IMR-90 (cell line): Measurements from ENCODE around the gene ANXA7. TPM values are rescaled to one million over a fixed set of nuclear protein-coding genes. Genes with fewer than 3 reads are reported as not detected.

Experiments used
- ATAC-seq: fragments of 200-7000 bp; cut with Tn5 transposase; 2 replicates; pipeline ENCODE4 v1.9.1; 2020; ENCODE audit warnings: low read depth, mild to moderate bottlenecking, moderate library complexity
- BruUV-seq: library from RNA; stranded (reverse); fragments of 400-500 nt; replicated peaks from 2 replicates; lab custom pipeline; 2021; lab: Mats Ljungman, UMichigan
- CTCF ChIA-PET: fragments of 300-600 bp; formaldehyde crosslinking; extraction: SDS; loops from one replicate; lab custom pipeline; 2021; ENCODE audit warnings: antibody characterized with exemption; lab: Yijun Ruan, JAX
- POLR2A ChIA-PET: fragments of 300-600 bp; sonication (Branson Sonifier 250); formaldehyde crosslinking; loops from one replicate; lab custom pipeline; 2022; ENCODE audit warnings: antibody characterized with exemption; ENCODE audit not compliant: unreplicated experiment; lab: Charles Lee
- DNase-seq: peaks from one replicate; pipeline ENCODE4 v3.0.0; 2013
- H2AFZ ChIP-seq: replicated peaks from 2 replicates; pipeline ENCODE3; 2013; ENCODE audit warnings: low read length, mild to moderate bottlenecking; ENCODE audit not compliant: poor library complexity
- H2AK5ac ChIP-seq: 2 replicates; pipeline ENCODE4 v1.6.1; 2013; ENCODE audit warnings: low read depth, low read length, inconsistent platforms
- H2AK9ac ChIP-seq: replicated peaks from 2 replicates; pipeline ENCODE3; 2013; ENCODE audit warnings: mild to moderate bottlenecking, low read depth, low read length, moderate library complexity; ENCODE audit not compliant: poor library complexity
- H2BK120ac ChIP-seq: 2 replicates; pipeline ENCODE4 v1.6.1; 2013; ENCODE audit warnings: low read depth, low read length, inconsistent platforms
- H2BK15ac ChIP-seq: 3 replicates; pipeline ENCODE4 v1.6.1; 2013; ENCODE audit warnings: low read depth, low read length, inconsistent platforms
- H2BK20ac ChIP-seq: 2 replicates; pipeline ENCODE4 v1.6.1; 2013; ENCODE audit warnings: low read depth, mild to moderate bottlenecking, inconsistent platforms, low read length, moderate library complexity
- H2BK5ac ChIP-seq: 2 replicates; pipeline ENCODE4 v1.6.1; 2013; ENCODE audit warnings: mild to moderate bottlenecking, low read depth, low read length, inconsistent platforms; ENCODE audit not compliant: poor library complexity, severe bottlenecking
- H3K14ac ChIP-seq: replicated peaks from 2 replicates; pipeline ENCODE4 v1.6.1; 2013; ENCODE audit warnings: low read depth, low read length, inconsistent platforms
- H3K18ac ChIP-seq: 2 replicates; pipeline ENCODE4 v1.6.1; 2013; ENCODE audit warnings: low read depth, low read length, control low read depth
- H3K23ac ChIP-seq: 2 replicates; pipeline ENCODE4 v1.6.1; 2013; ENCODE audit warnings: low read depth, low read length, inconsistent platforms
- H3K27ac ChIP-seq: 2 replicates; pipeline ENCODE4 v1.5.1; 2013; ENCODE audit warnings: mild to moderate bottlenecking, control low read depth, low read length; ENCODE audit not compliant: insufficient read depth
- H3K27me3 ChIP-seq: 2 replicates; pipeline ENCODE4 v1.6.1; 2013; ENCODE audit warnings: low read length; ENCODE audit not compliant: control insufficient read depth, insufficient read depth
- H3K36me3 ChIP-seq: 2 replicates; pipeline ENCODE4 v1.6.1; 2013; ENCODE audit warnings: low read length, mixed read lengths; ENCODE audit not compliant: control insufficient read depth, insufficient read depth
- H3K4ac ChIP-seq: 2 replicates; pipeline ENCODE4 v1.6.1; 2013; ENCODE audit warnings: low read depth, low read length, inconsistent platforms
- H3K4me1 ChIP-seq: 2 replicates; pipeline ENCODE4 v1.6.1; 2013; ENCODE audit warnings: low read length, mixed read lengths; ENCODE audit not compliant: control insufficient read depth, insufficient read depth
- H3K4me2 ChIP-seq: 2 replicates; pipeline ENCODE4 v1.6.1; 2013; ENCODE audit warnings: low read depth, mild to moderate bottlenecking, control low read depth, low read length, moderate library complexity
- H3K4me3 ChIP-seq: 2 replicates; pipeline ENCODE4 v1.5.1; 2013; ENCODE audit warnings: low read depth, mild to moderate bottlenecking, control low read depth, low read length, moderate library complexity; ENCODE audit not compliant: insufficient read depth
- H3K56ac ChIP-seq: 2 replicates; pipeline ENCODE4 v1.6.1; 2013; ENCODE audit warnings: low read length, inconsistent platforms; ENCODE audit not compliant: insufficient read depth; ENCODE audit errors: extremely low read depth
- H3K79me1 ChIP-seq, 2 experiments: 2 replicates each; pipeline ENCODE4 v1.6.1; 2013; ENCODE audit warnings: low read length in 2 of 2, inconsistent platforms in 1 of 2, low read depth in 1 of 2
- H3K9ac ChIP-seq: 2 replicates; pipeline ENCODE4 v1.6.1; 2013; ENCODE audit warnings: low read depth, low read length, control low read depth
- H3K9me1 ChIP-seq: 2 replicates; pipeline ENCODE4 v1.6.1; 2013; ENCODE audit warnings: low read length, inconsistent platforms; ENCODE audit not compliant: insufficient read depth
- H3K9me3 ChIP-seq: 2 replicates; pipeline ENCODE4 v1.6.1; 2013; ENCODE audit warnings: low read length; ENCODE audit not compliant: control insufficient read depth, insufficient read depth
- H4K20me1 ChIP-seq: 2 replicates; pipeline ENCODE4 v1.6.1; 2013; ENCODE audit warnings: low read length, inconsistent platforms; ENCODE audit not compliant: insufficient read depth
- H4K5ac ChIP-seq: 2 replicates; pipeline ENCODE4 v1.6.1; 2013; ENCODE audit warnings: mild to moderate bottlenecking, low read depth, low read length, control low read depth
- H4K8ac ChIP-seq, 2 experiments: 2 replicates each; pipeline ENCODE4 v1.6.1; 2013; ENCODE audit warnings: low read depth in 2 of 2, low read length in 2 of 2, control low read depth in 1 of 2, inconsistent platforms in 1 of 2
- H4K91ac ChIP-seq: 2 replicates; pipeline ENCODE4 v1.6.1; 2013; ENCODE audit warnings: low read depth, low read length, inconsistent platforms; ENCODE audit not compliant: insufficient read depth
- BHLHE40 ChIP-seq: fragments of 150-350 bp; IDR thresholded peaks from 2 replicates; pipeline ENCODE4 v1.6.1; 2016; ENCODE audit warnings: mild to moderate bottlenecking, low read depth, low read length
- CEBPB ChIP-seq: IDR thresholded peaks from 2 replicates; pipeline ENCODE4 v1.6.1; 2012; ENCODE audit warnings: low read depth, low read length, improper control_type of control experiment
- CHD1 ChIP-seq: IDR thresholded peaks from 2 replicates; pipeline ENCODE4 v1.6.1; 2012; ENCODE audit warnings: low read depth, low read length, improper control_type of control experiment
- CTCF ChIP-seq: conservative IDR thresholded peaks from 2 replicates; pipeline ENCODE4 v1.5.1; 2012; ENCODE audit warnings: mild to moderate bottlenecking, low read depth, low read length, improper control_type of control experiment
- ELK1 ChIP-seq: fragments of 150-350 bp; IDR thresholded peaks from 2 replicates; pipeline ENCODE4 v1.6.1; 2016; ENCODE audit warnings: low read depth, mild to moderate bottlenecking, low read length, moderate library complexity, borderline replicate concordance
- FOS ChIP-seq: fragments of 150-350 bp; IDR thresholded peaks from 2 replicates; pipeline ENCODE4 v1.6.1; 2016; ENCODE audit warnings: low read depth, low read length
- MAFK ChIP-seq: IDR thresholded peaks from 2 replicates; pipeline ENCODE4 v1.6.1; 2012; ENCODE audit warnings: low read depth, low read length, improper control_type of control experiment
- MAZ ChIP-seq: IDR thresholded peaks from 2 replicates; pipeline ENCODE4 v1.6.1; 2012; ENCODE audit warnings: low read depth, mild to moderate bottlenecking, low read length, improper control_type of control experiment, moderate library complexity, borderline replicate concordance
- MXI1 ChIP-seq: IDR thresholded peaks from 2 replicates; pipeline ENCODE4 v1.6.1; 2012; ENCODE audit warnings: low read depth, mild to moderate bottlenecking, low read length, moderate library complexity, borderline replicate concordance
- NFE2L2 ChIP-seq: fragments of 150-350 bp; IDR thresholded peaks from 2 replicates; pipeline ENCODE4 v1.6.1; 2016; ENCODE audit warnings: low read depth, mild to moderate bottlenecking, low read length
- POLR2A ChIP-seq: IDR thresholded peaks from 2 replicates; pipeline ENCODE4 v1.6.1; 2012; ENCODE audit warnings: mild to moderate bottlenecking, low read depth, low read length
- RAD21 ChIP-seq: IDR thresholded peaks from 2 replicates; pipeline ENCODE4 v1.6.1; 2012; ENCODE audit warnings: low read length, improper control_type of control experiment
- RCOR1 ChIP-seq: IDR thresholded peaks from 2 replicates; pipeline ENCODE4 v1.6.1; 2012; ENCODE audit warnings: mild to moderate bottlenecking, low read length, improper control_type of control experiment; ENCODE audit not compliant: insufficient replicate concordance
- RFX5 ChIP-seq: IDR thresholded peaks from 2 replicates; pipeline ENCODE4 v1.8.0; 2012; ENCODE audit warnings: low read depth, mild to moderate bottlenecking, low read length, moderate library complexity
- SMC3 ChIP-seq: fragments of 150-350 bp; IDR thresholded peaks from 2 replicates; pipeline ENCODE4 v1.6.1; 2016; ENCODE audit warnings: low read depth, mild to moderate bottlenecking, antibody characterized with exemption, low read length, moderate library complexity
- USF2 ChIP-seq: fragments of 150-350 bp; IDR thresholded peaks from 2 replicates; pipeline ENCODE4 v1.6.1; 2017; ENCODE audit warnings: mild to moderate bottlenecking, antibody characterized with exemption, low read length, low read depth
- WGBS, 2 experiments: methylation state at CpG; one replicate each; pipeline versions ENCODE4 v1.1.5 to v1.1.7; 2013; ENCODE audit warnings: missing lambda C conversion rate in 2 of 2; ENCODE audit not compliant: insufficient read length in 1 of 2; ENCODE audit errors: extremely low coverage in 2 of 2; 5-methylcytosine and 5-hydroxymethylcytosine counted together
- dilution Hi-C: fragments of 300-500 bp; cut with HindIII; formaldehyde crosslinking; loops from one replicate; pipeline ENCODE4 v1.14.3; 2018; ENCODE audit warnings: low sequenced_read_pairs; ENCODE audit not compliant: unreplicated experiment
- in situ Hi-C: fragments of 300-500 bp; cut with MboI; formaldehyde crosslinking; loops from 3 replicates; pipeline ENCODE4 v1.14.3; 2019; ENCODE audit warnings: low sequenced_read_pairs, inconsistent platforms, mixed read lengths
- intact Hi-C: fragments of 100-400 bp; cut with micrococcal nuclease; formaldehyde crosslinking; loops from 2 replicates; pipeline ENCODE4 v1.10.0; 2022
- polyA plus RNA-seq, 3 experiments: library from polyadenylated mRNA; depleted of rRNA; stranded (reverse); fragments of >200 nt; gene quantifications; 2 replicates each; pipeline ENCODE4 v1.2.3, GENCODE V29; 2012; ENCODE audit warnings: low replicate concordance in 1 of 3
- total RNA-seq: library from RNA; depleted of rRNA; stranded (reverse); fragments of >200 nt; gene quantifications from 2 replicates; pipeline ENCODE4 v1.2.3, GENCODE V29; 2012

The ANXA7 gene
- total and polyA plus RNA-seq, 2 of the 4 experiments (the other 2 are of a cell fraction) = 77.4 to 120 TPM

- no peak overlapping the region for H2AK9ac ChIP-seq
- WGBS, 2 experiments = no CpG with 5 or more reads among the region's 1 CpG
- no peak overlapping the region for H2BK20ac ChIP-seq
- H3K9me1 ChIP-seq = no peaks in the 10 kb centered on the region
- no peak overlapping the region for H2AFZ ChIP-seq
- no peak overlapping the region for H3K27ac ChIP-seq
- peaks cover 19% of the 10 kb centered on the region for H3K27me3 ChIP-seq
- dilution Hi-C loops (no loop called here), in situ Hi-C loops (no loop called here), intact Hi-C loops (loop anchor here (10.0 kb wide), 1 partner anchor 138 kb away; no protein-coding TSS in a partner anchor)
- H3K9me3 ChIP-seq = no peaks in the 10 kb centered on the region
- no peak overlapping the region for H2BK120ac ChIP-seq
- CTCF ChIA-PET = no interaction called here
- no peak for ATAC-seq
- H3K4ac ChIP-seq = no peak overlapping the region
- H3K4me3 ChIP-seq = no peak overlapping the region
- POLR2A ChIA-PET = no interaction called here
- H2BK15ac ChIP-seq = no peak overlapping the region
- BruUV-seq = no TSS peak
- no peak overlapping the region for H2BK5ac ChIP-seq
- H3K9ac ChIP-seq = no peak overlapping the region
- H3K4me1 ChIP-seq = no peaks in the 10 kb centered on the region
- H3K23ac ChIP-seq = no peak overlapping the region
- H3K56ac ChIP-seq = no peak overlapping the region
- no peaks in the 10 kb centered on the region for H3K79me1 ChIP-seq
- H4K20me1 ChIP-seq = no peaks in the 10 kb centered on the region
- no peak overlapping the region for H4K5ac ChIP-seq
- H4K8ac ChIP-seq = no peak overlapping the region
- H4K91ac ChIP-seq = no peak overlapping the region
- no peaks in the 10 kb centered on the region for H3K36me3 ChIP-seq
- no peak for DNase-seq
- TF ChIP-seq BHLHE40 (no peak), RAD21 (no peak), MAZ (no peak), MAFK (no peak), SMC3 (no peak), POLR2A (no peak), MXI1 (no peak), CTCF (no peak), CEBPB (no peak), FOS (no peak), RCOR1 (no peak), NFE2L2 (no peak), USF2 (no peak), ELK1 (no peak), RFX5 (no peak), CHD1 (no peak)
- no peak overlapping the region for H3K14ac ChIP-seq
- no peak overlapping the region for H3K18ac ChIP-seq
- H2AK5ac ChIP-seq = no peak overlapping the region
- no peak overlapping the region for H3K4me2 ChIP-seq
Measured at GRCh38 chr10:73333202-73333601, 80.7 kb downstream of the ANXA7 start.
